HepG2 (cell line): Measurements from ENCODE around the gene IDH3G. TPM values are rescaled to one million over a fixed set of nuclear protein-coding genes. Genes with fewer than 3 reads are reported as not detected.

Experiments
- polyA plus RNA-seq, 8 experiments: library from polyadenylated mRNA; depleted of rRNA in 3 of 8; stranded (reverse) in 7 of 8; unstranded in 1 of 8; fragments of >200 nt; fragmentation: Illumina TruSeq in 4 of 8; extraction: Trizol in 4 of 8; gene quantifications; 2 replicates each; pipeline versions ENCODE4 v1.2.1 to v1.2.3, GENCODE V29; 2011 to 2016; ENCODE audit warnings: low read depth in 4 of 8, missing spikeins in 1 of 8, mixed read lengths in 1 of 8; ENCODE audit not compliant: insufficient read depth in 1 of 8
- total RNA-seq, 5 experiments: library from RNA; depleted of rRNA; stranded (reverse); fragments of >200 nt; fragmentation: Illumina TruSeq; extraction: Trizol; gene quantifications; 2 replicates each; pipeline ENCODE4 v1.2.3, GENCODE V29; 2016; ENCODE audit warnings: low read depth in 1 of 5

The IDH3G gene
- total and polyA plus RNA-seq, 2 of the 13 experiments (the other 11 are each of a cell fraction or from before 2014, with no cell fraction given), result 18.7 to 35.5 TPM

Other genes with a start within 250 kb of the IDH3G start
- 23.7 and 25.5 TPM in 2 replicates for gene CCNQ, start 195.2 kb downstream of the IDH3G start, total RNA-seq (2016; rRNA removed; fragmentation: Illumina TruSeq; extraction: Trizol)
- gene CCNQ, start 195.2 kb downstream of the IDH3G start, polyA plus RNA-seq (2011; rRNA removed), result 15.0 and 22.0 TPM in 2 replicates
- 357 and 435 TPM in 2 replicates for gene DUSP9, start 147.2 kb downstream of the IDH3G start, total RNA-seq (2016; rRNA removed; fragmentation: Illumina TruSeq; extraction: Trizol)
- 235 and 335 TPM in 2 replicates for gene DUSP9, start 147.2 kb downstream of the IDH3G start, polyA plus RNA-seq (2011; rRNA removed)
- not detected in 2 replicates for gene PNCK, start 120.6 kb downstream of the IDH3G start, total RNA-seq (2016; rRNA removed; fragmentation: Illumina TruSeq; extraction: Trizol)
- gene PNCK, start 120.6 kb downstream of the IDH3G start, polyA plus RNA-seq (2011; rRNA removed), result 33.1 and 55.3 TPM in 2 replicates
- 9.0 and 13.9 TPM in 2 replicates for gene SLC6A8, start 106.4 kb downstream of the IDH3G start, total RNA-seq (2016; rRNA removed; fragmentation: Illumina TruSeq; extraction: Trizol)
- 176 and 264 TPM in 2 replicates for gene SLC6A8, start 106.4 kb downstream of the IDH3G start, polyA plus RNA-seq (2011; rRNA removed)
- 101 and 178 TPM in 2 replicates for gene BCAP31, start 70.0 kb downstream of the IDH3G start, total RNA-seq (2016; rRNA removed; fragmentation: Illumina TruSeq; extraction: Trizol)
- 139 and 155 TPM in 2 replicates for gene BCAP31, start 70.0 kb downstream of the IDH3G start, polyA plus RNA-seq (2011; rRNA removed)
- gene ABCD1, start 69.5 kb downstream of the IDH3G start, total RNA-seq (2016; rRNA removed; fragmentation: Illumina TruSeq; extraction: Trizol), result 10.1 and 15.9 TPM in 2 replicates
- gene ABCD1, start 69.5 kb downstream of the IDH3G start, polyA plus RNA-seq (2011; rRNA removed), result 11.4 and 15.4 TPM in 2 replicates
- 1.2 and 3.0 TPM in 2 replicates for gene PLXNB3, start 30.1 kb downstream of the IDH3G start, total RNA-seq (2016; rRNA removed; fragmentation: Illumina TruSeq; extraction: Trizol)
- gene PLXNB3, start 30.1 kb downstream of the IDH3G start, polyA plus RNA-seq (2011; rRNA removed), result 6.9 and 8.1 TPM in 2 replicates
- 0.22 TPM in 1 of 2 replicates, not detected in the other for gene SRPK3, start 13.3 kb downstream of the IDH3G start, total RNA-seq (2016; rRNA removed; fragmentation: Illumina TruSeq; extraction: Trizol)
- 0.10 and 0.30 TPM in 2 replicates for gene SRPK3, start 13.3 kb downstream of the IDH3G start, polyA plus RNA-seq (2011; rRNA removed)
- 124 and 214 TPM in 2 replicates for gene SSR4, start 293 bp upstream of the IDH3G start, total RNA-seq (2016; rRNA removed; fragmentation: Illumina TruSeq; extraction: Trizol)
- gene SSR4, start 293 bp upstream of the IDH3G start, polyA plus RNA-seq (2011; rRNA removed), result 288 and 319 TPM in 2 replicates
- not detected in 2 replicates for gene PDZD4, start 36.2 kb upstream of the IDH3G start, total RNA-seq (2016; rRNA removed; fragmentation: Illumina TruSeq; extraction: Trizol)
- 0.03 TPM in 1 of 2 replicates, not detected in the other for gene PDZD4, start 36.2 kb upstream of the IDH3G start, polyA plus RNA-seq (2011; rRNA removed)
- 1.1 and 1.4 TPM in 2 replicates for gene L1CAM, start 91.8 kb upstream of the IDH3G start, total RNA-seq (2016; rRNA removed; fragmentation: Illumina TruSeq; extraction: Trizol)
- gene L1CAM, start 91.8 kb upstream of the IDH3G start, polyA plus RNA-seq (2011; rRNA removed), result 2.0 and 5.0 TPM in 2 replicates
- gene AVPR2, start 110.3 kb upstream of the IDH3G start, total RNA-seq (2016; rRNA removed; fragmentation: Illumina TruSeq; extraction: Trizol), result not detected in 2 replicates
- not detected in 2 replicates for gene AVPR2, start 110.3 kb upstream of the IDH3G start, polyA plus RNA-seq (2011; rRNA removed)
- 0.64 TPM in 1 of 2 replicates, not detected in the other for gene ARHGAP4, start 131.9 kb upstream of the IDH3G start, total RNA-seq (2016; rRNA removed; fragmentation: Illumina TruSeq; extraction: Trizol)
- gene ARHGAP4, start 131.9 kb upstream of the IDH3G start, polyA plus RNA-seq (2011; rRNA removed), result 0.57 and 1.1 TPM in 2 replicates
- 51.1 and 51.7 TPM in 2 replicates for gene NAA10, start 140.7 kb upstream of the IDH3G start, total RNA-seq (2016; rRNA removed; fragmentation: Illumina TruSeq; extraction: Trizol)
- 49.1 and 49.2 TPM in 2 replicates for gene NAA10, start 140.7 kb upstream of the IDH3G start, polyA plus RNA-seq (2011; rRNA removed)
- 0.77 and 1.4 TPM in 2 replicates for gene RENBP, start 150.3 kb upstream of the IDH3G start, total RNA-seq (2016; rRNA removed; fragmentation: Illumina TruSeq; extraction: Trizol)
- gene RENBP, start 150.3 kb upstream of the IDH3G start, polyA plus RNA-seq (2011; rRNA removed), result 2.0 and 2.6 TPM in 2 replicates
- 17.8 and 24.0 TPM in 2 replicates for gene HCFC1, start 177.4 kb upstream of the IDH3G start, total RNA-seq (2016; rRNA removed; fragmentation: Illumina TruSeq; extraction: Trizol)
- gene HCFC1, start 177.4 kb upstream of the IDH3G start, polyA plus RNA-seq (2011; rRNA removed), result 5.8 TPM in 2 replicates
- 1.7 and 2.2 TPM in 2 replicates for gene TMEM187, start 178.4 kb upstream of the IDH3G start, total RNA-seq (2016; rRNA removed; fragmentation: Illumina TruSeq; extraction: Trizol)
- gene TMEM187, start 178.4 kb upstream of the IDH3G start, polyA plus RNA-seq (2011; rRNA removed), result 6.2 and 6.7 TPM in 2 replicates
- 69.8 and 77.3 TPM in 2 replicates for gene IRAK1, start 225.5 kb upstream of the IDH3G start, total RNA-seq (2016; rRNA removed; fragmentation: Illumina TruSeq; extraction: Trizol)
- 57.7 and 83.5 TPM in 2 replicates for gene IRAK1, start 225.5 kb upstream of the IDH3G start, polyA plus RNA-seq (2011; rRNA removed)